K562 (cell line): ENCODE measurements around the gene ID4. TPM values are rescaled to one million over a fixed set of nuclear protein-coding genes. Genes with fewer than 3 reads are reported as not detected.

Experiments
- BCLAF1 ChIP-seq, 2 experiments: fragments of 450-650 bp in 1 of 2; IDR thresholded peaks; 2 replicates each; pipeline ENCODE4 v1.6.1; 2011 to 2017; ENCODE audit warnings: low read depth in 2 of 2, antibody characterized with exemption in 1 of 2, borderline replicate concordance in 1 of 2, low read length in 1 of 2, mild to moderate bottlenecking in 1 of 2, mixed read lengths in 1 of 2; ENCODE audit not compliant: control insufficient read depth in 1 of 2
- CAMTA2 ChIP-seq: fragments of 250-450 bp; sonication (Bioruptor Pico); conservative IDR thresholded peaks from 2 replicates; pipeline ENCODE4 v1.5.1; 2022
- DNMT1 ChIP-seq: fragments of 450-650 bp; IDR thresholded peaks from 2 replicates; pipeline ENCODE4 v1.6.1; 2016; ENCODE audit warnings: antibody characterized with exemption, mild to moderate bottlenecking
- ELF2 ChIP-seq: fragments of 250-450 bp; sonication (Bioruptor Pico); IDR thresholded peaks from 2 replicates; pipeline ENCODE4 v1.5.0; 2021; ENCODE audit warnings: mild to moderate bottlenecking
- FUS ChIP-seq: fragments of 200-400 bp; formaldehyde crosslinking; optimal IDR thresholded peaks from 2 replicates; pipeline ENCODE3; 2017; ENCODE audit warnings: low read depth, low read length
- GTF2B ChIP-seq: IDR thresholded peaks from 2 replicates; pipeline ENCODE4 v1.6.1; 2011; ENCODE audit not compliant: insufficient read length; ENCODE audit errors: extremely low read depth
- HEY1 ChIP-seq: fragments of 250-450 bp; sonication (Bioruptor Pico); IDR thresholded peaks from 2 replicates; pipeline ENCODE4 v1.5.0; 2020; ENCODE audit warnings: mild to moderate bottlenecking, moderate library complexity, borderline replicate concordance
- KHSRP ChIP-seq: fragments of 450-650 bp; IDR thresholded peaks from 2 replicates; pipeline ENCODE4 v1.6.1; 2017
- MTA3 ChIP-seq: fragments of 450-650 bp; formaldehyde crosslinking; IDR thresholded peaks from 2 replicates; pipeline ENCODE4 v1.6.1; 2017; ENCODE audit warnings: mild to moderate bottlenecking, borderline replicate concordance
- NFXL1 ChIP-seq: fragments of 450-650 bp; formaldehyde crosslinking; IDR thresholded peaks from 2 replicates; pipeline ENCODE4 v1.4.0; 2021; ENCODE audit warnings: mild to moderate bottlenecking
- OTX1 ChIP-seq: fragments of 450-650 bp; formaldehyde crosslinking; IDR thresholded peaks from 2 replicates; pipeline ENCODE4 v1.4.0; 2022; ENCODE audit warnings: mild to moderate bottlenecking
- PHF20 ChIP-seq: fragments of 450-650 bp; IDR thresholded peaks from 2 replicates; pipeline ENCODE4 v1.6.1; 2018; ENCODE audit not compliant: partially characterized antibody
- RBM17 ChIP-seq: fragments of 200-400 bp; formaldehyde crosslinking; IDR thresholded peaks from 2 replicates; pipeline ENCODE4 v1.6.1; 2017; ENCODE audit warnings: low read depth, mild to moderate bottlenecking, low read length, borderline replicate concordance
- TCF7 ChIP-seq: sonication (generic); IDR thresholded peaks from 2 replicates; pipeline ENCODE4 v1.6.1; 2016; ENCODE audit warnings: antibody characterized with exemption, borderline replicate concordance
- TEAD4 ChIP-seq, 2 experiments: sonication (generic) in 1 of 2; formaldehyde crosslinking in 1 of 2; IDR thresholded peaks; 2 replicates each; pipeline versions ENCODE4 v1.6.1 to v1.8.0; 2012 to 2022; ENCODE audit warnings: borderline replicate concordance in 1 of 2, inconsistent platforms in 1 of 2, low read length in 1 of 2, mild to moderate bottlenecking in 1 of 2, missing genetic modification reagents in 1 of 2
- U2AF1 ChIP-seq: fragments of 200-400 bp; formaldehyde crosslinking; optimal IDR thresholded peaks from 2 replicates; pipeline ENCODE3; 2017; ENCODE audit warnings: mild to moderate bottlenecking, low read depth, low read length, moderate library complexity
- YY1 ChIP-seq, 3 experiments: IDR thresholded peaks; 2 replicates each; pipeline ENCODE4 v1.6.1; 2011; ENCODE audit warnings: low read length in 2 of 3, mild to moderate bottlenecking in 2 of 3, moderate library complexity in 2 of 3, borderline replicate concordance in 1 of 3, control low read depth in 1 of 3, low read depth in 1 of 3; ENCODE audit not compliant: insufficient read depth in 3 of 3, insufficient replicate concordance in 2 of 3, control insufficient read depth in 1 of 3, insufficient read length in 1 of 3; ENCODE audit errors: extremely low read depth in 1 of 3
- ZNF282 ChIP-seq: sonication (generic); formaldehyde crosslinking; IDR thresholded peaks from 2 replicates; pipeline ENCODE4 v1.8.1; 2023; ENCODE audit warnings: missing genetic modification reagents
- ZSCAN29 ChIP-seq: fragments of 450-650 bp; IDR thresholded peaks from 2 replicates; pipeline ENCODE4 v1.6.1; 2017
- polyA plus RNA-seq, 8 experiments: library from polyadenylated mRNA; depleted of rRNA in 4 of 8; stranded (reverse) in 5 of 8; unstranded in 3 of 8; fragments of >200 nt; fragmentation: Nextera tagmentation in 2 of 8; fragmentation: Illumina TruSeq in 1 of 8; extraction: Ambion mirVana in 2 of 8; extraction: Trizol in 1 of 8; gene quantifications; 2 replicates each; pipeline versions ENCODE4 v1.2.1 to v1.2.3, GENCODE V29; 2011 to 2014; ENCODE audit warnings: inconsistent platforms in 1 of 8, missing spikeins in 1 of 8
- total RNA-seq, 7 experiments: library from RNA; depleted of rRNA in 6 of 7; stranded (reverse); fragments of >200 nt in 6 of 7; fragmentation: Illumina TruSeq in 2 of 7; extraction: Trizol in 2 of 7; gene quantifications; 2 replicates each; pipeline versions ENCODE4 v1.2.1 to v1.2.3, GENCODE V29; 2011 to 2021; ENCODE audit warnings: low replicate concordance in 1 of 7
- TF ChIP-seq, protein P1 (sequence below): fragments of 450-650 bp; formaldehyde crosslinking; IDR thresholded peaks from 2 replicates; pipeline ENCODE4 v1.4.0; 2020; ENCODE audit warnings: mild to moderate bottlenecking, moderate library complexity

The ID4 gene
- total and polyA plus RNA-seq, 9 of the 15 experiments (the other 6 are each of a cell fraction or from before 2014, with no cell fraction given): not detected

DNA sequence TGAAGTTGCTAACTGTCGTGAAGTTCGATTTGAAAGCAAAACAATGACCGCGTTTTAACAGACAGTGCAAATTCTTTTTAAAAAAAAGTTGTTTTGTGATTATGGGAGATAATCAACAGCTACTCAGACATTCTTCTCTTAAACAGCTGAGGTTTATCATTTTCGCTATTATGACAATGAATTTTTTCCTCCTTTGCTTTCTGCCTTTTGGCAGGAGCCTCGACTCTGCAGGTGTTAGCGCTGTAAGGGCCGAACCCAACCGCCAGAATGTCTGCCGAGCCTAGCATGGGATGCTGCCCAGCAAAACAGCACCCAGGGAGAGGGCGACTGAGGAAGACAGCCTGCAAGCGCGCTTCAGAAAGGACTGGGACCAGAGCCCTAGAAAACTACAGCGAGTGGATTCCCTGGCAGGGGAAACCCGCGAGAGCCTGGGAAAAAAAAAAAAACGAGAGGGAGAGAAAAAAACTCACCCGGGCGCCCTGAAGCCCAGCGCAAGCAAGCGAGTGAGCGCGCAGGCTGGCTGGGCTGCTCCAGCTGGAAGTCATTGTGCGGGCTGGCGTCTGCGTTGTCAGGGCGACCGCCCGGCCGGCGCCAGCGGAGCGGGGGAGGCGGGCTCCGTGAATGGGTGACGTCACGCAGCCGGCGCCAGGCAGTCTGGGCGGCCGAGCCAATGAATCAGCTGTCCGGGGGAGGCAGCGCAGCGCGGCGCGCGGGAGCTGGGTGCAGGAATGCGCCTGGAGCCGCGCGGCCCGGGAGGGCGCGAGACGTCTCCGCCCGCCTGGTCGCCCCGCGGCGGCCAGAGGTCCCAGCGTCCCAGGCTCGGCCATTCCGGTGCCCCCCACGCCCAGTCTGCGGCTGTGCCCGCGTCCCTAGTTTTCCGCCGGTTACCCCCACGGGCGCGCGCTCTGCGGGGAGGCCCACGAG is 32.7 kb upstream of the ID4 start (continued):
- TF ChIP-seq HEY1 (CRISPR knock-in tag) (no peak), ZSCAN29 (no peak), YY1 (IDR thresholded peaks at IDR 0.05; ENCODE audit: borderline replicate concordance in 1 of 3, control insufficient read depth in 1 of 3, extremely low read depth in 1 of 3, insufficient read depth in 3 of 3, insufficient read length in 1 of 3, insufficient replicate concordance in 2 of 3, low read depth in 1 of 3, low read length in 2 of 3) (peak in 2 of 3 experiments; percentile 66 to 72), MTA3 (peak; percentile 90), ZNF282 (CRISPR knock-in tag) (no peak), DNMT1 (no peak), TCF7 (no peak; the same call in 1 of the 2 replicates), CAMTA2 (CRISPR knock-in tag) (0 out of 2 replicates have a peak, but pooled peaks have one; percentile 45), ELF2 (no peak), BCLAF1 (IDR thresholded peaks at IDR 0.05; ENCODE audit: borderline replicate concordance in 1 of 2, control insufficient read depth in 1 of 2, low read depth in 2 of 2, low read length in 1 of 2) (no peak), TEAD4 (IDR thresholded peaks at IDR 0.05; ENCODE audit: low read length) (peak; percentile 74), TEAD4 (CRISPR knock-in tag; IDR thresholded peaks at IDR 0.05; ENCODE audit: borderline replicate concordance) (no peak; the same call in 1 of the 2 replicates), PHF20 (peak; percentile 50), FUS (peak; percentile 76), U2AF1 (peak; percentile 32), GTF2B (no peak), NFXL1 (CRISPR knock-in tag) (no peak), KHSRP (peak; percentile 81), RBM17 (no peak), OTX1 (CRISPR knock-in tag) (no peak)
- TF ChIP-seq, protein P1, sequence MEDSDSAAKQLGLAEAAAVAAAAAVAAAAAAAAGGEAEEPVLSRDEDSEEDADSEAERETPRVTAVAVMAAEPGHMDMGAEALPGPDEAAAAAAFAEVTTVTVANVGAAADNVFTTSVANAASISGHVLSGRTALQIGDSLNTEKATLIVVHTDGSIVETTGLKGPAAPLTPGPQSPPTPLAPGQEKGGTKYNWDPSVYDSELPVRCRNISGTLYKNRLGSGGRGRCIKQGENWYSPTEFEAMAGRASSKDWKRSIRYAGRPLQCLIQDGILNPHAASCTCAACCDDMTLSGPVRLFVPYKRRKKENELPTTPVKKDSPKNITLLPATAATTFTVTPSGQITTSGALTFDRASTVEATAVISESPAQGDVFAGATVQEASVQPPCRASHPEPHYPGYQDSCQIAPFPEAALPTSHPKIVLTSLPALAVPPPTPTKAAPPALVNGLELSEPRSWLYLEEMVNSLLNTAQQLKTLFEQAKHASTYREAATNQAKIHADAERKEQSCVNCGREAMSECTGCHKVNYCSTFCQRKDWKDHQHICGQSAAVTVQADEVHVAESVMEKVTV (CRISPR knock-in tag): no peak
